ENCODE measurements around the gene PSMD1.

PSMD1 gene

GRCh38 chr2:231111987-231112386, 55.3 kb downstream of the PSMD1 start:
- WGBS (ENCODE audit: extremely low coverage, insufficient coverage, insufficient read length) = no CpG with 5 or more reads among the region's 1 CpG
- Histone ChIP-seq H3K9me3 (ENCODE audit: insufficient read depth, low read depth, low read length) (no peaks in the 10 kb centered on the region), H4K12ac (ENCODE audit: low read depth, low read length) (no peak overlapping the region), H3K14ac (ENCODE audit: low read length) (no peak overlapping the region), H3K79me1 (ENCODE audit: low read length) (no peaks in the 10 kb centered on the region), H3K27me3 (ENCODE audit: insufficient read depth, low read length) (no peaks in the 10 kb centered on the region), H3K4me3 (ENCODE audit: low read depth, low read length) (no peak overlapping the region), H2AK5ac (ENCODE audit: low read length) (no peak overlapping the region), H2BK120ac (ENCODE audit: insufficient read depth, low read length, poor library complexity) (no peak overlapping the region), H3K23ac (ENCODE audit: low read length) (no peak overlapping the region), H4K8ac (ENCODE audit: low read depth, low read length) (no peak overlapping the region), H3K27ac (ENCODE audit: low read depth, low read length) (no peak overlapping the region), H3K4me2 (ENCODE audit: low read length) (no peak overlapping the region), H3K79me2 (ENCODE audit: control insufficient read depth, insufficient read depth, low read length, poor library complexity) (no peaks in the 10 kb centered on the region), H4K91ac (ENCODE audit: low read depth, low read length) (no peak overlapping the region), H2AFZ (ENCODE audit: insufficient read depth, low read length, poor library complexity) (no peak overlapping the region), H2BK5ac (ENCODE audit: low read depth, low read length, poor library complexity) (no peak overlapping the region), H3K4ac (ENCODE audit: low read depth, low read length) (no peak overlapping the region), H3K9ac (ENCODE audit: low read length) (no peak overlapping the region), H2BK12ac (ENCODE audit: low read length) (no peak overlapping the region), H3K36me3 (ENCODE audit: control insufficient read depth in 1 of 2, insufficient read depth in 2 of 2, low read length in 2 of 2) (peaks cover 10 to 12% of the 10 kb centered on the region in 2 experiments), H3K18ac (ENCODE audit: low read length) (no peak overlapping the region), H3K4me1 (ENCODE audit: control insufficient read depth in 1 of 2, insufficient read depth in 2 of 2, low read length in 2 of 2) (no peaks in the 10 kb centered on the region)
- no peak for DNase-seq

GRCh38 chr2:231113489-231113888, 56.8 kb downstream of the PSMD1 start:
- DNase-seq = no peak
- WGBS (ENCODE audit: extremely low coverage, insufficient coverage, insufficient read length) = no CpG with 5 or more reads among the region's 5 CpGs
- Histone ChIP-seq H2AFZ (ENCODE audit: insufficient read depth, low read length, poor library complexity) (no peak overlapping the region), H3K4me2 (ENCODE audit: low read length) (no peak overlapping the region), H3K4me3 (ENCODE audit: low read depth, low read length) (no peak overlapping the region), H4K91ac (ENCODE audit: low read depth, low read length) (no peak overlapping the region), H3K36me3 (ENCODE audit: control insufficient read depth in 1 of 2, insufficient read depth in 2 of 2, low read length in 2 of 2) (peaks cover 10 to 11% of the 10 kb centered on the region in 2 experiments), H4K12ac (ENCODE audit: low read depth, low read length) (no peak overlapping the region), H2BK5ac (ENCODE audit: low read depth, low read length, poor library complexity) (no peak overlapping the region), H3K18ac (ENCODE audit: low read length) (no peak overlapping the region), H3K9me3 (ENCODE audit: insufficient read depth, low read depth, low read length) (no peaks in the 10 kb centered on the region), H3K14ac (ENCODE audit: low read length) (no peak overlapping the region), H2AK5ac (ENCODE audit: low read length) (no peak overlapping the region), H4K8ac (ENCODE audit: low read depth, low read length) (no peak overlapping the region), H3K4me1 (ENCODE audit: control insufficient read depth in 1 of 2, insufficient read depth in 2 of 2, low read length in 2 of 2) (no peaks in the 10 kb centered on the region), H3K23ac (ENCODE audit: low read length) (no peak overlapping the region), H2BK12ac (ENCODE audit: low read length) (no peak overlapping the region), H2BK120ac (ENCODE audit: insufficient read depth, low read length, poor library complexity) (no peak overlapping the region), H3K79me1 (ENCODE audit: low read length) (no peaks in the 10 kb centered on the region), H3K27me3 (ENCODE audit: insufficient read depth, low read length) (no peaks in the 10 kb centered on the region), H3K27ac (ENCODE audit: low read depth, low read length) (no peak overlapping the region), H3K4ac (ENCODE audit: low read depth, low read length) (no peak overlapping the region), H3K79me2 (ENCODE audit: control insufficient read depth, insufficient read depth, low read length, poor library complexity) (no peaks in the 10 kb centered on the region), H3K9ac (ENCODE audit: low read length) (no peak overlapping the region)

GRCh38 chr2:231115651-231116050, 59.0 kb downstream of the PSMD1 start:
- Histone ChIP-seq H4K91ac (ENCODE audit: low read depth, low read length) (no peak overlapping the region), H3K23ac (ENCODE audit: low read length) (no peak overlapping the region), H2BK12ac (ENCODE audit: low read length) (no peak overlapping the region), H2AK5ac (ENCODE audit: low read length) (no peak overlapping the region), H2AFZ (ENCODE audit: insufficient read depth, low read length, poor library complexity) (no peak overlapping the region), H2BK5ac (ENCODE audit: low read depth, low read length, poor library complexity) (no peak overlapping the region), H3K18ac (ENCODE audit: low read length) (no peak overlapping the region), H3K27me3 (ENCODE audit: insufficient read depth, low read length) (no peaks in the 10 kb centered on the region), H3K27ac (ENCODE audit: low read depth, low read length) (no peak overlapping the region), H4K12ac (ENCODE audit: low read depth, low read length) (no peak overlapping the region), H3K9ac (ENCODE audit: low read length) (no peak overlapping the region), H3K79me2 (ENCODE audit: control insufficient read depth, insufficient read depth, low read length, poor library complexity) (no peaks in the 10 kb centered on the region), H3K4me1 (ENCODE audit: control insufficient read depth in 1 of 2, insufficient read depth in 2 of 2, low read length in 2 of 2) (no peaks in the 10 kb centered on the region), H2BK120ac (ENCODE audit: insufficient read depth, low read length, poor library complexity) (no peak overlapping the region), H3K9me3 (ENCODE audit: insufficient read depth, low read depth, low read length) (no peaks in the 10 kb centered on the region), H3K4me3 (ENCODE audit: low read depth, low read length) (no peak overlapping the region), H3K4me2 (ENCODE audit: low read length) (no peak overlapping the region), H4K8ac (ENCODE audit: low read depth, low read length) (no peak overlapping the region), H3K4ac (ENCODE audit: low read depth, low read length) (no peak overlapping the region), H3K14ac (ENCODE audit: low read length) (no peak overlapping the region), H3K79me1 (ENCODE audit: low read length) (no peaks in the 10 kb centered on the region), H3K36me3 (ENCODE audit: control insufficient read depth in 1 of 2, insufficient read depth in 2 of 2, low read length in 2 of 2) (peaks cover 2 to 4% of the 10 kb centered on the region in 2 experiments)
- no peak for DNase-seq
- no CpG with 5 or more reads among the region's 2 CpGs for WGBS (ENCODE audit: extremely low coverage, insufficient coverage, insufficient read length)

GRCh38 chr2:231117148-231117547, 60.5 kb downstream of the PSMD1 start:
- Histone ChIP-seq H3K79me2 (ENCODE audit: control insufficient read depth, insufficient read depth, low read length, poor library complexity) (no peaks in the 10 kb centered on the region), H3K18ac (ENCODE audit: low read length) (no peak overlapping the region), H2BK120ac (ENCODE audit: insufficient read depth, low read length, poor library complexity) (no peak overlapping the region), H3K9me3 (ENCODE audit: insufficient read depth, low read depth, low read length) (no peaks in the 10 kb centered on the region), H2AK5ac (ENCODE audit: low read length) (no peak overlapping the region), H4K8ac (ENCODE audit: low read depth, low read length) (no peak overlapping the region), H3K27ac (ENCODE audit: low read depth, low read length) (no peak overlapping the region), H3K4me3 (ENCODE audit: low read depth, low read length) (no peak overlapping the region), H3K4me2 (ENCODE audit: low read length) (no peak overlapping the region), H3K79me1 (ENCODE audit: low read length) (no peaks in the 10 kb centered on the region), H3K27me3 (ENCODE audit: insufficient read depth, low read length) (no peaks in the 10 kb centered on the region), H3K23ac (ENCODE audit: low read length) (no peak overlapping the region), H3K4ac (ENCODE audit: low read depth, low read length) (no peak overlapping the region), H3K36me3 (ENCODE audit: control insufficient read depth in 1 of 2, insufficient read depth in 2 of 2, low read length in 2 of 2) (peaks cover 2 to 4% of the 10 kb centered on the region in 2 experiments), H4K12ac (ENCODE audit: low read depth, low read length) (no peak overlapping the region), H4K91ac (ENCODE audit: low read depth, low read length) (no peak overlapping the region), H3K14ac (ENCODE audit: low read length) (no peak overlapping the region), H2AFZ (ENCODE audit: insufficient read depth, low read length, poor library complexity) (no peak overlapping the region), H2BK5ac (ENCODE audit: low read depth, low read length, poor library complexity) (no peak overlapping the region), H3K9ac (ENCODE audit: low read length) (no peak overlapping the region), H3K4me1 (ENCODE audit: control insufficient read depth in 1 of 2, insufficient read depth in 2 of 2, low read length in 2 of 2) (no peaks in the 10 kb centered on the region), H2BK12ac (ENCODE audit: low read length) (no peak overlapping the region)
- no peak for DNase-seq
- no CpG with 5 or more reads among the region's 1 CpG for WGBS (ENCODE audit: extremely low coverage, insufficient coverage, insufficient read length)

Measured in trophoblast cell (in vitro differentiated cells and primary cell).